Measurements from ENCODE around the gene TCF20.

The TCF20 gene

DNA sequence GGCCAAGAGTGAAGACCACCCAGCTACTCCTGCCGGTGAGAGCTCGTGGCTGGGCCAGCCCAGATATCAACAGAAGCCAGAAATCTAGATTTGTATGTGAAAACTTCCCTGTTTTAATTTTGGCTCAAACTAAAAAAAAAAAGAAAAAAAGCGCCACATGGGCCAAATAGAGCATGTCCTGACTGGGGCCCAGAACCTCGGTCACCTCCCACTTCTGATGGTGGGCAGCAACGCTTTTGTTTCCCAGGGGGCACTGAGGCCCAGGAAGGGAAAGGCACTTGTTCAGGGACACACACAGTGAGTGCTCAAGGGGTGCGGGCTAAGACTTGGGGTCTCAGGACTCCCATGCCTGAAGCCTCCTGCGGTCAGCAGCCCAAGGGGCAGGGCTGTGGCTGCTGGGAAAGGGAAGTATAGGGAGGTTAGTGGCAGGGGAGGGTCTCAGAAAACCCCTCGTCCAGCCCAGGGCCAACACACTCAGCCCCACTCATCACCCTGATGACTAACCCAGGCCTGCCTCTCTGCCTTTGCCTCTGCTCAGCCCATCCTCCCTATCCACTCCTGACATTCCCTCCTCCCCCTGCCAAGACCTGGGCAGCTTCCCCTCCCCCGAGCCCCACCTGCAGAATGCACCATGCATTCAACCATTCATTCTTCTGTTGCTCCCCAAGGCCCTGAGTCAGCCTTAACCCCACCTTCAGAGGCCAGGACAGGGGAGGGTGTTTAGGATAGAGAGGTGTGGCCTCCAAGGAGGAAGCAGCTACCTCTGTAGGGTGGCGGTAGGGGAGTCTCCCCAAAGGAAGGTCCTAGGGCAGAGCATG lies 30.0 kb upstream of the TCF20 start:
- DNase-seq (ENCODE audit: low read depth in 2 of 2), result no peak

DNA sequence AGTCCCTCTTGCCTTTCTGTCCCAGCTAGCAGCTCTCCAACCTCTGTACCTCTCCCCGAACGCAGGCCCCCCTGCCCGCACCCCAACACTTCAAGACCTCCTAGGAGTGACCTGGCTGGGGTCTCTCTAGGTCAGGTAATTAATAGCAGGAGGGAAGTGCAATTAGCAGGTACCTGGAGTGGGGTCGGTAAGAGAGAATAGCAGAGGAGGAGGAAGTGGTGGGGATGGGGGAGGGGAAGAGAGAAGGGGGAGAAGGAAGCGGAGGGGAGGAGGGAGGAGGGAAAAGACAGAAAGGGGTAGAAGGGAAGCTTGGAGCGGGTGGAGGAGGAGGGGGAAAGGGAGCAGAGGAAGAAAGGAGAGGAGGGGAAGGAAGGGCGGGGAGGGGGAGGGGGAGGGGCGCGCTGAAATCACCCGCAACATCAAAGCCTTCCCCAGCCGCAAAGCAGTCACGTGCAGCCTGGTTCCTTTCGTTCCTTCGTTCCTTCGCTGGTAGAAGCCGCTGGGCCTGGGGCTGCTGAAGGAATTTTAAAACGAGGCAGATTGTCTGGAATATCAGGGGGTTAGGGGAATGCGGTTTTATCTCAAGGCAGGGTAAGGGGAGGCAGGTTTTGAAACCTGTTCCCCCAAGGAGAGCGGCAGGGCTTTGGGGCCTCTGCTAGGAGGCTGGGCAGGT lies 29.3 kb upstream of the TCF20 start:
- peak in 1 of 2 donors; percentile 30 for DNase-seq (ENCODE audit: low read depth in 2 of 2)

DNA sequence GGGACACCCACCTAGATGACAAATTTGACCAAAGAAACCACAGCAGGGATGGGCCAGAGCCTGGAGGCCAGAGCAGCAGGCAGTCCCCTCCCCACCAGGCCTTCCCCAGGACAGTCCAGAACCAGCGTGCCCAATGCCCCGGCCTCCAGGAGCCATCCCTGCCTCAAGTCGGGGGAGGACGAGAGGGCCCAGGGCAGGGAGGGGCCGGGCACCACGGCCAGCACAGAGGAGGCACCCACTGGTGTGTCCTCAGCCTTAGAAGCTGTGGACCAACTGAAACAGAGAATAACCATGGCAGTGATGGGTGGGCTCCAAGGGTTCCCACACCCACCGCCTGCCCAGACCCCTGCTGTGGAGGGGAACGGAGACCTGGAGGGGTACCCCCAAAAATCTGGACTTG lies 28.3 kb upstream of the TCF20 start:
- DNase-seq (ENCODE audit: low read depth in 2 of 2), result no peak

DNA sequence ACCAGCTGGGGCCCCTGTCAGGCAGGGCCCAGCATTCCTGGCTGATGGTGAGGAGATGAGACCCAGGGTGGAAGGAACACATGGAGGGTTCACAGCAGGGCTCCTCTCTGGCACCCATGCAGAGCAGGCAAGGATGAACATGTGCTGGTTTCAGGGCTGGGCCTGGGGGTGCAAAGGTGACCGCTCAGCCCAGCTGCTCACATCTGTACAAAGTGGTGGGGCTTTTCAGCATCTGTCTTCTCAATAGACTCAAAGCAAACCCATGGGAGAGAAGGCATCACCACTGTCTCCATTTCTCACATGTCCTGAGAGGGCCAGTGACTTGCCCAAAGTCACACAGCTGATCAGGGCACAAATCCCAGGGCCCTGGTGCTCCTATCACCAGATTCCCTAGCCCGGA lies 27.3 kb upstream of the TCF20 start:
- DNase-seq (ENCODE audit: low read depth in 2 of 2), result no peak

GRCh38 chr22:42296883-42297282 lies 26.4 kb upstream of the TCF20 start:
- no peak for DNase-seq (ENCODE audit: low read depth in 2 of 2)

DNA sequence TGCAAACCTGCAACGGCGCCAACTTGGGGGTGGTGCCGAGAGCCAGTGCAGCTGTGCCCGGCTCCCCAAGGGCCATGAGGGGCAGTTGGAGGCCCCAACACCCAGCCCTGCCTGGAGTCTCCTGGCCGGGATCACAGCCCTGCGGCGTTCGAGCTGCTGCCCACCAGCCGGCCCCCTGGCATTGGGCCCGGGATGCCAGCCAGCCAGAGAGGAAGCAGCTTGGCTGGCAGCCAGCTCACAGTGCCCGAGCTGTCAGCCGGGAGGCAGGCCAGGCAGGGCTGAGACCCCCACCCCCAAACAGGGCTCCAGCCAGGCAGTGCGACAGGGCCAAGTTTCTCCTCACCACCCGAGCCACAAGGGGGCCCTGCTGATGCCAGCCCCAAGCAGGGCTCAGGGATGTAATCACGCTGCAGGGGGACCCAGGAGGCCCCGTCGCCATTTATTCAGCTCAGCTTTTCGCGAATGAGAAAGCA lies 26.0 kb upstream of the TCF20 start:
- DNase-seq (ENCODE audit: low read depth in 2 of 2), result no peak

DNA sequence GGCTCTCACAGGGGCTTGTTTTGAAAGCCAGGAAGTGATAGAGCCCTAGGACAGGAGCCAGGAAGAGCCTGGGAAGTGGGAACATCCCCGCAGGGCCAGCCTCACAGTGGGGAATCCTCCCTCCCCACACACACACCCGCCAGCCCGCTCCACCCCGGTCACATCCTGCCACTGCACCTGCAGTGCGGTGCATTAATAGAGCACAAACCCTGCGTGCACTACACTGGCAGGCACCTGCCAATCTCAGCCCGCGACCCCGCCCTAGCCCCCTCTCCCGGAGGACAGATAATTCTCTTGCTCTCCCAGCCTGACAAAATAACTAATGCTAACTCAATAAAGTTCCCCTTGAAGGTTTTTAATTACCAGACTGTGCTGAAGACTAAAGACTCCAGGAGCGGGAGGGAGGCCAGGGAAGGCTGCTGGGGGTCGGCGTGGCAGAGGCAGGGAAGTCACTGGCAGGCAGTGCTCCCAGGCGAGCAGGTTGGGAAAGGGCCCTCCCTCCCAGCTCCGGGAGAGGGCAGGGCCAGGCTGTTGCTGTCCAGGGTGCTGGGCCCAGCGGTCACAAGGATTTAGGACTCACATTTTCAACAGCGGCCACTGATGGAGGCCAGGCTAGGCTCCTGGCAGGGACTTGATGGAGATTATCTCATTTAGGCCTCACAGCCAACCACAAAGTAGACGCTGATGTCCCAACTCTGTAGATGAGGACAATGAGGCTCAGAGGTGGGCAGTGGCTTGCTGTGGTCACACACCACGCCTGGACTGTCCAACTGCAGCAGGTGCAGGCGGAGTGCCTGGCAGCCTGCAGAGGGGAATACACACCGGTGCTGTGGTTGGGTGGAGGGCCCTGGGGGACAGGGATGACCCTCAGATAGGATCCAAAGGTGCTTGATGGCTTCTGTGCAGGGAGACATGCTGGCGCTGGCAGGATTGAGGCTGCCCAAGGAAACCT lies 23.9 kb upstream of the TCF20 start:
- no peak for DNase-seq (ENCODE audit: low read depth in 2 of 2)

DNA sequence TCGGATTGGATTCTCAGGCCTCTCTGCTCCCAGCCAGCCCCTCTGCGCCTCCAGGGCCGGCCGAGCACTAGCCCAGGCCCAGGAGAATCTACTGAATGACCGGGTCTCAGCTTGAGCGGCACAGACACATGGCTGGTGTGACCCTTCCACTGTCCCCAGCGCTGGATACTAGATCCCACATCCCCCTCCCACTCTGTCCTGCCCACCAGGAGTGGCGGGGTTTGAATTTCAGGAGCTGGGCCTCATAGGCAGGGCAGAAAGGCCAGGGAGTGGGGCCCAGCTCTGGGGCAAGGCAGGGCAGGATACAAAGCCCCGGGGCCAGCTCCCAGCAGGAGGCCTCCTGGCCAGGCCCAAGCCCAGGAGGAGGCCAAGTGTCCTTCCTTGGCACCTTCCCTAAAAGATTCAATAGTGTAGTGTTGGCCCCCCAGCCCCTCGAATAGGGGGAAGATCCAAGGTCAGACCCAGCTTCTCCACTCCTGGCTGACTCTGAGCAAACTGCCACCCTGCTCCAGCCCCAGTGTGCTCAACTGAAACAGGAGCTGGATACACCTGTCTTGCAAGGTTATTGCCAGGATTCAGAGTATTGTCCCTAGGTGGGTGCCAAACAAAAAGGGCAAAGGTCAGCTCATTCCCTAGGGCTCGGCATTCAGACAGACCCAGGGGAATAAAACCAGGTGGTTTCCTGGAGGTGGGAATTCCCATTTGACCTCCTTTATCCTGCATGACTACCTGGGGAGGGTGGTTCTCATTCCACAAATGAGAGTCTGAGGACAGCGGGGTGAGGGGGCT lies 22.5 kb upstream of the TCF20 start:
- no peak for DNase-seq (ENCODE audit: low read depth in 2 of 2)

DNA sequence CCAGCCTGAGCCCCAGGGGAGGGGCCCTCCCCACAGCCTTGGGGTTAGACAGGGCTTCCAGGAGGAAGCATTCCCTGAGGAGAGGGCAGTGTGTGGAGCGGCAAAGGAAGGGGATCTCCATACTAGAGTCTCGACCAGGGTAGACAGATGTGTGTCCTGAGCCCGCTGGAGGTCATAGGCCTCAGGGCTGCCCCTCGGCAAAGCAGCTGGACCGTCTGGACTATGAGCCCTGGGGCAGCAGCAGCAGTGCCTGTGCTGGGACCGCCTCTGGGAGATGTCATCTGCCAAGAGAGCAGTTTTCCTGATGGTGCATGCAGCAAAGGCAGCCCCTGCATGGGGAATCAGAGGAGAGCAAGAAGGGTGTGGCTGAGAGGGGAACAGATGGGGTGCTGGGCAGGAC lies 20.8 kb upstream of the TCF20 start:
- DNase-seq (ENCODE audit: low read depth in 2 of 2), result no peak

DNA sequence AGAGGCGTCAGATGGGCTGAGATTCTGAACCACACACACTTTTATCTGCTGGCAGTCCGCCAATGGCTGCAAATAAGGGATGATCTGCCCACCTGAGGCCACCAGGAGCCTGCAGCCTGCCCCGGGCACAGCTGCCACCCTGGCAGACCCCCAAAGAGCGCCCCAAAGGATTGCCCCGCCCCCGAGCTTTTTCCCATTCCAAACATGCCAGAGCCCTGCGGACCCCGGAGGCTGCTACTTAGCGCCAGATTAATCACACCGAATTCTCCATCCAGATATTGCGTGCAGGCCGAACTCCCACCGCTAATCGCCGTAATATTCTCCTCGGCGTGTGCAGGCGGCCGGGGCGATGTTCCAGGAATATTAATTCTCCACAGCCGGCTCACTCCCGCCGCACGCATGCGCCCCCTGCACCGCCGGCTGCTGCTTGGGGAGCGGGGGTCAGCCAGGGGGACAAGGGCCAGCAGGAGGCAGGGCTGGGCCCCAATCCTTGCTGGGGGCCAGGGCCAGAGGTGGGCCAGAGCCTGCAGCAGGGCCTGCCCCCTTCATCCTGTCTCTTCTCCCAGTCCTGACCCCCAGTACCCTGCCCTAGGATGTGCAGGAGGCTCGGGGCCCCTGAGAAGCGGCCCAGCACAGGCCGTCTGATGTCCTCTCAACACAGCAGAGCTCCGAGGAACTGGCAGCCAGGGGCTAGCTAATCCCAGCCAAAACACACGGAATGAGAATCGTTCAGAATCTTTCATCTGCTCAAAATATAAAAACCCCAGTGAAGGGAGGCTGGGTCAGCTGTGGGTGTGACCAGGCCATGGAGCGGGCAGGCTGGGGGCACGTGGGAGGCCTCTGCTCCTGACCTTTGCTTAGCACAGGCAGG lies 19.5 kb upstream of the TCF20 start:
- DNase-seq (ENCODE audit: low read depth in 2 of 2), result no peak

DNA sequence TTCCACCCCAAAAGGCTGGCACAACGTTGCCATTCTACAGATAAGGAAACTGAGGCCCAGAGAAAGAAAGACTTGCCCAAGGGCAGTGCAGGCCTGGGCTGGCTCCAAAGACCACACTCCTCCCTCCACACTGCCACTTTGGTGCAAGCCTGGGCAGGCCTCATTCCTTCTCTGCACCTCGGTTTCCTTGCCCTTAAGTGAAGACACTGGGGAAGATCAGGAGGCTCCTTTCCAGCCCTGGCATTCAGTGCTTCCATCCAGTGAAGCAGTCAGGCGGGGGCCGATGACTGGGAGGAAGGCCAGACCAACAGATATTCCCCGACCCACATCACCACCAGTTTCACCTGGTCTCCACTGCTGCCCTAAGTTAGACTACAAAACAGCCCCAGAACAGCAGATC lies 18.3 kb upstream of the TCF20 start:
- no peak for DNase-seq (ENCODE audit: low read depth in 2 of 2)

DNA sequence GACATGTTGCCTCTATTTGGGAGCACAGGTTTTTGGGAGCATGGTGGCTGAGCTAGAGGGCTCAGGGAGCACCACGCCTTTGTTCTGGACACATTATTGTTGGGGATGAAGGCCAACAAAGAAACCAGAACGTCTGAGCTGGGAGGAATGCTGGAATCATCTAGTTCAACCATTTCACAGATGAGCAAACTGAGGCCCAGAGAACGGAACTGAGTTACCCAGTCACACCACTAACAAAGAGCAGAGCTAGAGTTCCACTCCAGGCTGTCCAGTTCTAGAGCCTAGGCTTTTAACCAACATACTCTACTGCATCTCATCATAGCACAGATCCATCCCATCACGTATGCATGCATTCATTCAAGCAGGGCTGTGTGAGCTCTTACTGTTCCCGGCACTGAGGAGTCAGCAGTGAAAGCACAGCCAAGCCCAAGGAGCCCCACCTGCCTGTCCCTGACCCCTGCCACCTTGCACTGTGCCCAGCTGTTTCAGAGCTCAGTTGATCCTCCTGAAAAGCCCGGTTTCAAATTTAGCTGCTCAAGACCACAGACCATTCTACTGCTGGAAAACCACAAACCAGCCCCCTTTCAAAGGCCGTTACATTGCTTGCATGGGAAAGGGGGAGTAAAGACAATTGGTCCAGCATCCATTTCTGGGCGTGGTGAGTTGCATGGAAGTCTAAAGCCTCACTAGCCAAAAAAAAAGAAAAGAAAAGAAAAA lies 16.9 kb upstream of the TCF20 start:
- DNase-seq (ENCODE audit: low read depth in 2 of 2), result no peak

GRCh38 chr22:42286205-42286604 lies 15.8 kb upstream of the TCF20 start:
- DNase-seq (ENCODE audit: low read depth in 2 of 2), result no peak

- DNase-seq (ENCODE audit: low read depth in 2 of 2), result no peak
Observed at GRCh38 chr22:42285604-42286003, 15.2 kb upstream of the TCF20 start.

GRCh38 chr22:42284643-42285181 lies 14.3 kb upstream of the TCF20 start:
- DNase-seq (ENCODE audit: low read depth in 2 of 2), result no peak

DNA sequence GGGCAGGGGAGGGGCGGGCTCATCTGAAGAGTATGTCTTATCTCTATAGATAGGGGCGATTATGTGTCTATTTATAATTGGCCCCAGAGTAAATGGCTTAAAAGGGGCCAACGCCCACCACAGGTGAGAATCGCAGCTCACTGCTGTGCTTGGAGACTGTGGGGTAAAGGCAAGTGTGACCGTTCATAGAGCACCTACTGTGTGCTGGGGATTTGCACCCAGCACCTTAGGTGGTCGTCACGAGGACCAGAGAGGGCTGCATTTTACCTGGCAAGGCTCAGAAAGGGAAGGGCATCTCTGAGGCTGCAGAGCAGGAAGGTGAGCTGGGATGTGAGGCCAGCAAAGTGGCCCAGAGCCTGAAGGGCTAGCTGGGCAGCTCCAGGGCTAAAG lies 13.7 kb upstream of the TCF20 start:
- DNase-seq (ENCODE audit: low read depth in 2 of 2), result no peak

GRCh38 chr22:42283278-42284201 lies 13.1 kb upstream of the TCF20 start:
- DNase-seq (ENCODE audit: low read depth in 2 of 2), result no peak

DNA sequence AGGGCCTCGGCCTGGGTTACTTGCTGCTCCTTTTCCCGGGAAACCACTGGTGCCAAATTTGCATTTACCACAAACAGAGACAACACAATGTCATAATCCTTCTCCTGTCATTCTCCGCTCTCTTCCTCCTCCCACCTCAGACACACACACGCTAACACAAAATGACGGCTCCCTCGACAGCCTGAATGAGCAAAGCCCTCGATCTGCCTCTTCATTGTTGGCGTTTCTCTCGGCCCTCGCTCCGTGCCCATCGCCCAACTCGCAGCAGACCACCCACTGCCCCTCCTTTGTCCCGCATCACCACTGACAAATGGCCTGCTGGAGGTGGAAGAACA lies 12.5 kb upstream of the TCF20 start:
- no peak for DNase-seq (ENCODE audit: low read depth in 2 of 2)

Data from activated CD4-positive, alpha-beta T cell treated with anti-CD3 and anti-CD28 coated beads for 24 hours (primary cell).